GM19468 (cell line): ENCODE measurements around the gene TXNDC12.

Experiments used
- ATAC-seq: cut with Tn5 transposase; IDR thresholded peaks from one replicate; pipeline ENCODE4 v1.9.1; 2021; ENCODE audit warnings: mild to moderate bottlenecking, moderate library complexity, moderate number of reproducible peaks; ENCODE audit not compliant: unreplicated experiment; ENCODE audit errors: extremely low read depth

TXNDC12 gene

DNA sequence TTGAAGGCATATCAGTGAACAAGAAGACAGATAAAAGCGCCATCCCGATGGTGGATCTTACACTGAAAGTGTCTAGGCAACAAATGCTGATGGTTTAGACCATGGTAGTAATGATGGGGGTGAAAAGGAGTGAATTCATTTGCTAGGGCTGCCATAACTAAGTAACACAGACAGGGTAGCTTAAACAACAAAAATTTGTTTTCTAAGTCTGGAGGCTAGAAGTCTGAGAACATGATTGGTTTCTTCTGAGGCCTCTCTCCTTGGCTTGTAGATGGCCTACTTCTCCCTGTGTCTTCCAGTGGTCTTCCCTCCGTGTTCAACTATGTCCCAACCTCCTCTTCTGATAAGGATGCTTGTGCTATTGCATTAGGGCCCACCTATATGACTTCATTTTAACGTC lies 51.1 kb downstream of the TXNDC12 start:
- no peak for ATAC-seq

DNA sequence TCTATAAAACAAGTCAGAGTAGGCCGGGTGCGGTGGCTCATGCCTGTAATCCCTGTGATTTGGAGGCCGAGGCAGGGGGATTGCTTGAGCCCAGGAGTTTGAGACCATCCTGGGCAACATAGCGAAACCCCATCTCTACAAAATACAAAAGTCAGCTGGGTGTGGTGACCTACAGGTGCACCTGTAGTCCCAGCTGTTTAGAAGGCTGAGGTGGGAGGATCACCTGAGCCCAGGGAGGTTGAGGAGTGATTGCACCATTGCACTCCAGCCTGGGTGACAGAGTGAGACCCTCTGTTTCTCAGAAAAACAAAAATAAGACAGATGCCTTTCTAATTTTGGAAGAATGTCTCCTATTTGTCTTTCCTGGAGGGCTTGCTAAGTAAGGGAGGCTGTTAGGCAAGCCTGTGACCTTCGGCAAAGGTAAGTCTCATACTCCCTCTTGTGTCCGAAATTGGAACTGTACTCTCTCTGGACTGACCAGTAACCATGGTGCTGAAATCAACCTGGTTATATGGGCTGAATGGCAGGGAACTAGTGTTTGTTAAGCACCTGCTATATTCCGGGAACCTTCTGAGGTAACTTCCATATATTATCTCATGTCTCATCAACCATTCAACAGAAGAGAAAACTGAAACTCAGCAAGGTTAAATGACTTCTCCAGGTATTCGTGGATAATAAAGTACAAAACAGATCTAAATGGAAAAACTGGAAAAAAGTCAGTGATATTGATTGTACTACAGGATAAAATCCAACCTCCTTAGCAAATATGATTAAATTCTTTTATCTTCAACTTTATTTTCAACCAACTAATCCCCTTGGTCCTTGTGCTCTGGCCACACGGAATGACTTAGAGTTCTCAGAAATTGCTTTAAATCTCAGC lies 52.7 kb downstream of the TXNDC12 start:
- ATAC-seq, result no peak

DNA sequence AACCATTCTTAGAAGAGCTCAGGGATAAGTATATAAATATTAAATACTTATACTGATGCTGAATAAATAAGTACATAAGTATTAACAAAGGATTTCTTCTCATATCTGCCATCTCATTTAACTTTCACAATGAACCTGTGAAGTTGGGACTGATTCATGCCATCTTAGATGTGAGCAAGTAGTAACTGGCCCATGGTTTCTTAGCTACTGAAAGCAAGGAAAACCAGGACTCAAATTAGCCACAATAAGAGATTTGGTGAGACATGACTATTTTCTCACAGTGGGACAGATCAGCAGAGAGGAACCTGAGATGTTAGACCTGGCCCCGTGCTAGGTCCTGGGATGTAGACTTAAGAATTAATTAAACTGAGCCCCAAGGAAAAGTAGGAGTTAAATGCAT lies 56.3 kb downstream of the TXNDC12 start:
- ATAC-seq, result no peak

DNA sequence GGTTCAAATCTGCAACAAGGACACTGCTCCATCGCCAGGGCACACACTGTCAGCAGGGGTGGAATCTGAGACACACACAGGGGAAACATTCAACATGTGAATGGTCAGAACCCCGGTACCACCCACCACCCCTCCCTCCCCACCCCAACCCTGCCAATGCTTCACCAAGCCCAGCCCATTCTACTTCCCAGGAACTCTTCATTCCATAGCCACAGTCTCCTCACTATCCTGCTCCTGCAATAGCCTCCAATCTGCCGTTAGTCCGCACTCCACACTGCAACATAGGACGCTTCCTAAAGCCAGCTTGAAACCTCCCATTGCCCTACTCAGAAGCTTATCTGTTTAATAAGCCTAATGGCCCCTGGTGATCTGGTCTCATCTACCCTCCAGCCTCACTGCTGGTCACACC lies 57.0 kb downstream of the TXNDC12 start:
- ATAC-seq, result no peak

DNA sequence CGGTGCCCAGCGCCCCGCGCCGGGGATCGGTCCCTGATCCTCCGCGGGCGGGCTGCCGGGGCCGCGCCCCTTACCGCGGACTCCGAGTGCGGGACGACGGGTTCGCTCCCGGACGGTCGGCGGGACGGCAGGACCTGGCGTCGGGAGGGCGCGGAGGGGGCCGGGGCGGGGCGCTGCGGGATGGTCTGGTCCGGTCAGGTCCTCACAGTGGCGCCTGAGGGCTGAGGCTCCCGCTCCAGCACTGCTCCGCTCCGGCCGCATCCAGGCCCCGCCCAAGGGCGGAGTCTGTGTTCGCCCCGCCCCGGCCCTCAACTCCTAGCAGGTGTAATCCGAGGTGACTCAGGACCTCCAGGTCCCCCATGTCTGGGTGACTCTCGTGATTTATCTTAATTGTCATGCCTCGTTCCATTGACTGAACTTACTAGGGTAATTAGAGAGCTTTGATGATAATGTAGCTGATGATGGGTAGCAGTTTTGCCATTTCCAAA lies 64.5 kb downstream of the TXNDC12 start, which contains the start of gene RAB3B:
Gene RAB3B, minus strand, starts transcription at position 223 of the 488 bp plus-strand sequence. CDS start 13,583 bp downstream, outside the sequence.
- no peak for ATAC-seq

DNA sequence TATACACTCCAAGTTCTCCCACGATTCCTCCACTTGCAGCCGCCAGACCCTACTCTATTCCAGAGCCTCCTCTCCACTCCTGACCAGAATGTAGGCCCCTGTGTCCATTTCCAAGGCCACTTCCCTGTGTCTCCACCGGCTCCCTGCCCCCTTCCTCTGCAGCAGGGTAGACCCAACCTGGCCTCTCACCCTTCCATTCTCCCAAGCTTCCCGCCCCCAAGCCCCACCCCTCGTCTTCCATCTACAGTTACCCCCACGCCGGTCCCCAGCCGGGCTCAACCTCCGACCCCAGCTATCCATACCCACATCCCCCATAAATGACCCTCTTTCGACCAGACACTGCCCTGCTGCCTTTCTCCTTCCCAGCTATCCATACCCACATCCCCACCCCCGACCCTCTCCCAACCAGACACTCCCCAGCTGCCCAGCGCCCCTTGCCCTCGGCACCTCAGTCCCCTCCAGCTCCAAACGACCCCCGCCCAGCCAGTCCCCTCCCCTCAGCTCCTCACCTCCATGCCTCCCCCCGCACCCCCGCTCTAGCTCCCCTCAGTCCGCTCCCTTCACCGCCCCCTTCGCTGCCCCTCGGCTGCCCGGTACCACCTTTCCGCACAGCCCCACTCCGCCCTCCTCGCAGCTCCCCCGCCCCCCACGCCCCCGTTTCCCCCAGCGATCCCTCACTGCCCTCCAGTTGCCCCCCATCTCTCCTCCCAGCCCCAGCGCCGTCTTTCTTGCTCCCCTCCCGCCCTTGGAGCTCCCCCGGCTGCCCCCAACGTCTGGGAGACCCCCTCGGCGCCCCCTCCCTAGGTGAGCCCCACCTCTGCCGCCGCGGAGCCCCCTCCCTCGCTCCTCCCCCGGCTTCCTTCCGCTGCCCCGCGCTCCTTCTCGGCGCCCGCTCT lies 65.2 kb downstream of the TXNDC12 start:
- ATAC-seq, result no peak

DNA sequence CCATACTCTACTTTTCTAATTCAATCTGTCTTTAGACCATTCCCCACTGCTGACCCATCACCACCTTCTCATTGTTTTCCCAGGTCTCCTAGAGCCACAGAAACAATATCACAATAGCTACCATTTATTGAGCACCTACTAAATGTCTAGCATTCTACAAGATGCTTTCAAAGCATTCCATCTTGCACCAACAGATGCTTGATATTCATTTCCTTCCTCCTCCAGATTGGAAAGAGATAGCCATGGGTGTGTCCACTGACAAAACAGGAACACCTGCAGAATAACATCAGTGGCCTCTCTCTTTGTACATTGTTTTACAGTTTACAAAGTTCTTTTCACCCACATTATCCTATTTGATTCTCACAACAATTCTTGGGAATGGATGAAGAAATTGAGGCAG lies 66.7 kb downstream of the TXNDC12 start:
- ATAC-seq, result no peak

DNA sequence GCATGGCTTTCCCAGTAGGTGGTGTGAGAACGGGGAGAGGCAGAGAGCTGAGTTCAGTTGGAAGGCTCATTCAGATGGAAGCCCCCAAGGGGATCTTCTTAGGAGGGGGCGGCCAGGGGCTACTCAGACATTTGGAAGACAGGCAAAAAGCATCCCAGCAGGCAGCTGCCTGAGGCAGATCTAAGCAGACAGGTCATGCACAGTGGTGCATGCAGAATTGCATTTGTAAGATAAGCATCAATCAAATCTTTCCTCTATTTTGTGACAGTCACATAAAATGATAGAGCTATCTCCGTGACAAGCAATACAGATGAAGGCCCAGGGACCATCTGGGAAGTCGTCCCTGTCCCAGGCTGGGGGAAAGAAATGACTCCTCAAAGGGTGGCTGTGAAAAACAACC lies 68.3 kb downstream of the TXNDC12 start:
- ATAC-seq, result no peak

DNA sequence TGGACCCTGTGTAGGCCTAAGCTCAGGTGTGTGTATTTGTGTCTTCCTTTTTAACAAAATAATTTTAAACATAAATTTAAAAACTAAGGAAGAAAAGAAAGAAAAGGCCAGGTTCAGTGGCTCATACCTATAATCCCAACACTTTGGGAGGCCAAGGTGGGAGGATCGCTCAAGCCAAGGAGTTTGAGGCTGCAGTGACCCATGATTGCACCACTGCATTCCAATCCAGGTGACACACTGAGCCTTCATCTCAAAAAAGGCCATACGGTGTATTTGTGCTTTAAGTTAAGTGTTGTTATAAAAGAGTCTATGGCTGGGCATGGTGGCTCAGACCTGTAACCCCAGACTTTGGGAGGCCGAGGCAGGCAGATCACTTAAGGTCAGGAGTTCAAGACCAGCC lies 72.8 kb downstream of the TXNDC12 start:
- no peak for ATAC-seq

DNA sequence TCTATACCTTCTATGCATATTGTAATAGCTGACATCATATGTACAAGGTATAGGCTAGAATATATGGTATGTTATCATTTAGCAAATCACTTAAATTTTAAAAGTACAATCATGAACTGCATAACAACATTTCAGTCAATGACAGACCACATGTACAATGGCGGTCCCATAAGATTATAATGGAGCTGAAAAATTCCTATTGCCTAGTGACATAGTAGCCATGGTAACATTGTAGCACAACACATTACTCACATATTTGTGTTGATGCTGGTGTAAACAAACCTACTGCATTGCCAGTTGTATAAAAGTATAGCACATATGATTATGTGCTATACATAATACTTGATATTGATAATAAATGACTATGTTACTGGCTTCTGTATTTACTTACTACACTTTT lies 73.4 kb downstream of the TXNDC12 start:
- ATAC-seq, result no peak

DNA sequence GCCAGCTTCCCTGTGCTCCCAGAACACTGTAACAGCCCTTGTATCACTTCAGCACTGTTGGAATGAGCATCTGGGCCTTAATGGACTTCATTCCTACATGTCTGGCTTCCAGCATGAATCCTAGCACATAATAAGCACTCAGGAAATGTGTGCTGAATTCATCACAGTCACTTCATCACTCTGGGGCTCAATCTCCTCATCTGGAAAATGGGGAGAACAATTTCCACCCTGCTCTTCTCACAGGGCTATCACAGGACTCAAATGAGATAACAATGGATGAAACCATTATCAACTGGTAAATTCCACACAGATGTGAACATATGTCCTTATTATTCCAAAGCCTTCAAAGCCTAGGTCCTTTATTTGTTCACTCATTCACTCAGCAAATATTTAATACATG lies 76.9 kb downstream of the TXNDC12 start:
- ATAC-seq, result no peak

DNA sequence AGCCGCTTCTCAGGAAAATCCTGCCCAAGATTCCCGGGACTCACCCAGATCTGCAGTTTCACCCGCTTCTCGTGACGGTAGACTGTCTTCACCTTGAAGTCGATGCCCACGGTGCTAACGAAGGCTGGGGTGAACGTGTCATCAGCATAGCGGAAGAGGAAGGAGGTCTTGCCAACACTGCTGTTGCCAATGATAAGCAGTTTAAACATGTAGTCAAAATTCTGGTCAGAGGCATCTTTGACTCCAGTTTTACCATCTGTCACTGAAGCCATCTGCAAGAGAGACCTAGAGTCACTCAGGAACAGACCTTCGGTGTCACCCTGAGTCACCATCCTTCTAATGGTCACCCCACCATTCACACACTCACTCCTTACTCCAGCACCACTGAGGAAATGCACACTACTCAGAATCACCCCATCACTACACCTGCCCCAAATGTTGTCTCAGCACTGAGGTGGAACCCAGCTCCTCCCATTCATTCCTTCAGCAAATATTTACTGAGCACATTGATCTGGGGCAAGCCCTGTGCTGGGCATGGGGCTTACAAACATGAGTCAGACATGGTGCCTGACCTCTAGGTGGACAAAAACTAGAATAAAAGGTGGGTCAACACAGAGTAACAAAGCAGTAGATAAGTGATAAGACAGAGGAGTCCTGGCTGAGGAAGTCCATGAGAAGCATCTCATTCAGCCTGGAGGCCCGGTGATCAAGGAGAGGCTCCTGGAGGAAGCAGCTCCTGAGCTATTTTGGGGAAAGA lies 78.0 kb downstream of the TXNDC12 start:
- no peak for ATAC-seq

DNA sequence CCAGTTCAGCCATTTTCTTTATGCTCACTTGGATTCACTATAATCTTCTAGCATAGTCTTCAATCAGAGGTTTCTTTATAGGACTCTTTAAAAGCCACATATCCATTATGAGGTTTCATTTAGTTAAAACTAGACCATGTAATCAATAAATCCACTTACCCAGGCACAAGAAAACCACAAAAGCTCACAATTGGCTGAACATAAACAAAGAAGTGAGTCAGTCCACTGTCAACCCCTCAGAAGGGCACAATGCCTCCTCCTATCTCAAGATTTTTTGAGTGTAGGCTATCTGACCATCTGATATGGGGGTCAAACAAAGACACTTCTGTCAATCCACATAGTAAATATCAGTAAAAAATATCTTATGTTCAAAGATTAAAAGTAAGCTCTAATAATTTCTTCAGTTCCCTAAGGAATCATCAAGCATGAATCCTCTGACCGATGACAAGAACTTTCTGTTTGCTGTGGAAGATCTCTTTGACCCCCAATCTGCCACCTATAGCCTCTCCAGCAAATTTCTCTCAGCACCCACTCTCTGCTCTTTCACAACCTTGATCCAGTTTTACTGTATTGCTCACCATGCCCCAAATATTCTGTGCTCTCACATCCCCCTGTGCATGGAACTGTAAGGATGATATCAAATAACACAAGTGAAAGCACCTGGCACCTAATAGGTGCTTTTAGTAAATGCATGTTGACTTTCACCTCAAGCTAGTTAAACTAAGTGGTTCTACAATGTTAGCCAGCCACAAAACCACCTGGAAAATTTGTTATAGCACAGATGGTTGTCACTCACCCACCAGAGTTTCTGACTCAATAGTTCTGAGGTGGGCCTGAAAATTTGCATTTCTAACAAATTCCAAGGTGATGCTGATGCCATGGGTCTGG lies 81.2 kb downstream of the TXNDC12 start:
- peak; percentile 16 for ATAC-seq
